ENCODE data around the gene CHPF. TPM values are rescaled to one million over a fixed set of nuclear protein-coding genes. Genes with fewer than 3 reads are reported as not detected.
A peak's percentile ranks its signal among the peaks of the same experiment; 100 is the strongest.

The CHPF gene
- total RNA-seq, 1 donor from 2014 or later = 41.9 TPM

GRCh38 chr2:219517954-219518778, 25.4 kb downstream of the CHPF start:
- no peak for DNase-seq (ENCODE audit: low spot score)
- H3K4me3 Mint-ChIP-seq (ENCODE audit: low read depth) = no peak overlapping the region
- H3K9me3 Mint-ChIP-seq = no peaks in the 10 kb centered on the region
- no peaks in the 10 kb centered on the region for H3K36me3 Mint-ChIP-seq (ENCODE audit: low read depth)
- peaks cover 65% of the 10 kb centered on the region for H3K27me3 Mint-ChIP-seq (ENCODE audit: low read depth)
- intact Hi-C loops (cut with micrococcal nuclease) = no loop called here
- H3K27ac Mint-ChIP-seq = no peak overlapping the region
- H3K4me1 Mint-ChIP-seq (ENCODE audit: low read depth) = peaks cover 2% of the 10 kb centered on the region

- no peak for DNase-seq (ENCODE audit: low spot score)
- Mint-ChIP-seq H3K9me3 (no peaks in the 10 kb centered on the region), H3K4me3 (ENCODE audit: low read depth) (no peak overlapping the region), H3K27me3 (ENCODE audit: low read depth) (peaks cover 70% of the 10 kb centered on the region), H3K4me1 (ENCODE audit: low read depth) (no peaks in the 10 kb centered on the region), H3K36me3 (ENCODE audit: low read depth) (no peaks in the 10 kb centered on the region), H3K27ac (no peak overlapping the region)
- intact Hi-C loops (cut with micrococcal nuclease) = no loop called here
These were observed 26.7 kb downstream of the CHPF start for GRCh38 chr2:219516888-219517287.

GRCh38 chr2:219515874-219516629, 27.6 kb downstream of the CHPF start:
- DNase-seq (ENCODE audit: low spot score) = no peak
- Mint-ChIP-seq H3K9me3 (no peaks in the 10 kb centered on the region), H3K4me1 (ENCODE audit: low read depth) (no peaks in the 10 kb centered on the region), H3K4me3 (ENCODE audit: low read depth) (no peak overlapping the region), H3K27me3 (ENCODE audit: low read depth) (peaks cover 69% of the 10 kb centered on the region), H3K36me3 (ENCODE audit: low read depth) (no peaks in the 10 kb centered on the region), H3K27ac (no peak overlapping the region)
- intact Hi-C loops (cut with micrococcal nuclease) = no loop called here

- intact Hi-C loops (cut with micrococcal nuclease) = no loop called here
- peaks cover 72% of the 10 kb centered on the region for H3K27me3 Mint-ChIP-seq (ENCODE audit: low read depth)
- H3K36me3 Mint-ChIP-seq (ENCODE audit: low read depth) = no peaks in the 10 kb centered on the region
- H3K4me1 Mint-ChIP-seq (ENCODE audit: low read depth) = peaks cover 5% of the 10 kb centered on the region
- DNase-seq (ENCODE audit: low spot score) = no peak
- H3K27ac Mint-ChIP-seq = no peak overlapping the region
- no peak overlapping the region for H3K4me3 Mint-ChIP-seq (ENCODE audit: low read depth)
- H3K9me3 Mint-ChIP-seq = no peaks in the 10 kb centered on the region
These were observed 28.8 kb downstream of the CHPF start for GRCh38 chr2:219514836-219515235.

- H3K27ac Mint-ChIP-seq = no peak within 1 kb of the TSS
These were observed 29.3 kb downstream of the CHPF start, which contains the start of gene ASIC4 for GRCh38 chr2:219514196-219514761. Gene ASIC4, plus strand, starts transcription at chr2:219514482. Its CDS starts 243 bp downstream, at chr2:219514725.

GRCh38 chr2:219513787-219514186, 29.8 kb downstream of the CHPF start:
- DNase-seq (ENCODE audit: low spot score) = no peak
- Mint-ChIP-seq H3K4me3 (ENCODE audit: low read depth) (no peak overlapping the region), H3K36me3 (ENCODE audit: low read depth) (no peaks in the 10 kb centered on the region), H3K4me1 (ENCODE audit: low read depth) (peaks cover 6% of the 10 kb centered on the region), H3K9me3 (no peaks in the 10 kb centered on the region), H3K27me3 (ENCODE audit: low read depth) (peaks cover 72% of the 10 kb centered on the region), H3K27ac (no peak overlapping the region)
- intact Hi-C loops (cut with micrococcal nuclease) = no loop called here

More at GRCh38 chr2:219514196-219514761, 29.3 kb downstream of the CHPF start, which contains the start of gene ASIC4:
- Mint-ChIP-seq H3K9me3 (no peaks in the 10 kb centered on the region), H3K27me3 (ENCODE audit: low read depth) (peaks cover 74% of the 10 kb centered on the region), H3K4me3 (ENCODE audit: low read depth) (no peak within 1 kb of the TSS), H3K4me1 (ENCODE audit: low read depth) (peaks cover 6% of the 10 kb centered on the region), H3K36me3 (ENCODE audit: low read depth) (no peaks in the 10 kb centered on the region)
- intact Hi-C loops (cut with micrococcal nuclease) = no loop called here
- DNase-seq (ENCODE audit: low spot score) = no peak

- Mint-ChIP-seq H3K4me3 (ENCODE audit: low read depth) (no peak overlapping the region), H3K36me3 (ENCODE audit: low read depth) (no peaks in the 10 kb centered on the region), H3K27me3 (ENCODE audit: low read depth) (peaks cover 66% of the 10 kb centered on the region), H3K4me1 (ENCODE audit: low read depth) (peaks cover 6% of the 10 kb centered on the region), H3K9me3 (no peaks in the 10 kb centered on the region), H3K27ac (no peak overlapping the region)
- intact Hi-C loops (cut with micrococcal nuclease) = no loop called here
- no peak for DNase-seq (ENCODE audit: low spot score)
These were observed 30.9 kb downstream of the CHPF start for GRCh38 chr2:219512524-219513216.

GRCh38 chr2:219511547-219512325, 31.9 kb downstream of the CHPF start:
- peaks cover 58% of the 10 kb centered on the region for H3K27me3 Mint-ChIP-seq (ENCODE audit: low read depth)
- H3K4me3 Mint-ChIP-seq (ENCODE audit: low read depth) = no peak overlapping the region
- H3K36me3 Mint-ChIP-seq (ENCODE audit: low read depth) = no peaks in the 10 kb centered on the region
- peaks cover 6% of the 10 kb centered on the region for H3K4me1 Mint-ChIP-seq (ENCODE audit: low read depth)
- intact Hi-C loops (cut with micrococcal nuclease) = no loop called here
- DNase-seq (ENCODE audit: low spot score) = no peak
- no peaks in the 10 kb centered on the region for H3K9me3 Mint-ChIP-seq
- no peak overlapping the region for H3K27ac Mint-ChIP-seq

- intact Hi-C loops (cut with micrococcal nuclease) = no loop called here
- H3K9me3 Mint-ChIP-seq = no peaks in the 10 kb centered on the region
These were observed 33.0 kb downstream of the CHPF start for GRCh38 chr2:219510512-219511135.

GRCh38 chr2:219509780-219510511, 33.7 kb downstream of the CHPF start:
- intact Hi-C loops (cut with micrococcal nuclease) = loop anchor here (1.0 kb wide), 1 partner anchor 20 kb away; no protein-coding TSS in a partner anchor
- DNase-seq (ENCODE audit: low spot score) = peak; percentile 25
- Mint-ChIP-seq H3K4me1 (ENCODE audit: low read depth) (peaks cover 6% of the 10 kb centered on the region), H3K36me3 (ENCODE audit: low read depth) (peaks cover 12% of the 10 kb centered on the region), H3K9me3 (no peaks in the 10 kb centered on the region), H3K27ac (no peak overlapping the region), H3K4me3 (ENCODE audit: low read depth) (no peak overlapping the region), H3K27me3 (ENCODE audit: low read depth) (peaks cover 44% of the 10 kb centered on the region)

More at GRCh38 chr2:219510512-219511135, 33.0 kb downstream of the CHPF start:
- DNase-seq (ENCODE audit: low spot score) = no peak
- H3K36me3 Mint-ChIP-seq (ENCODE audit: low read depth) = peaks cover 5% of the 10 kb centered on the region
- no peak overlapping the region for H3K4me3 Mint-ChIP-seq (ENCODE audit: low read depth)
- H3K27ac Mint-ChIP-seq = no peak overlapping the region
- H3K27me3 Mint-ChIP-seq (ENCODE audit: low read depth) = peaks cover 48% of the 10 kb centered on the region
- peaks cover 6% of the 10 kb centered on the region for H3K4me1 Mint-ChIP-seq (ENCODE audit: low read depth)
